Measurements from ENCODE around the gene RRAGC.

DNA sequence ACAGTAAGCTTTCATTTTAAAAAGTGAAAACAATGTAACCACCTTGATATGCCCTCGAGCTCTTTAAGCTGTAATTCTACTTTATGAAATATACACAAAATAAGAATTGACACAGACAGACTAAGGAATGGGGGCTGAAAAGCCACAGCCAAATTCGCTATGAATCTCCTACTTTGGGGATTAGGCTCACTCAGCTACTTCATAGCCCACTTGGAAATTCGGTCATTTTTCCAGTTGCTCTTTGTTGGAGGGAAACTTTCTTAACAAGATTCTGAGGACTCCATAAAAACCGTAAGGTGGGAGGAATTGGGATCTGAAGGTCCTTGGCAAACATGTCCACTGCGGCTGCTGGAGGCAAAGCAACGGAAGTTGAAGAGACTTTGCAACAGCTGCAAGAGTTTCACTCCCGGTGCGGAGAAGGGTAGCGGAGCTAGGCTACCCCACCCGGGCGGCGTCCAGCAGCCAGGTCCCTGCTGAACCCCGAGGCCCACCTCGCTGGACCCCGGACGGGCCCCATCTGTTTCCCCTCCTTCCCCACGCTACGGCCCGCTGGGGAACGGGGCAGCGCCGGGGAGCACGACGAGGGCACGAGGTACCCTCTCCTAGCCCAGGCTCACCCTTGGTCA lies 12.9 kb upstream of the RRAGC start:
- TF ChIP-seq, protein P1, sequence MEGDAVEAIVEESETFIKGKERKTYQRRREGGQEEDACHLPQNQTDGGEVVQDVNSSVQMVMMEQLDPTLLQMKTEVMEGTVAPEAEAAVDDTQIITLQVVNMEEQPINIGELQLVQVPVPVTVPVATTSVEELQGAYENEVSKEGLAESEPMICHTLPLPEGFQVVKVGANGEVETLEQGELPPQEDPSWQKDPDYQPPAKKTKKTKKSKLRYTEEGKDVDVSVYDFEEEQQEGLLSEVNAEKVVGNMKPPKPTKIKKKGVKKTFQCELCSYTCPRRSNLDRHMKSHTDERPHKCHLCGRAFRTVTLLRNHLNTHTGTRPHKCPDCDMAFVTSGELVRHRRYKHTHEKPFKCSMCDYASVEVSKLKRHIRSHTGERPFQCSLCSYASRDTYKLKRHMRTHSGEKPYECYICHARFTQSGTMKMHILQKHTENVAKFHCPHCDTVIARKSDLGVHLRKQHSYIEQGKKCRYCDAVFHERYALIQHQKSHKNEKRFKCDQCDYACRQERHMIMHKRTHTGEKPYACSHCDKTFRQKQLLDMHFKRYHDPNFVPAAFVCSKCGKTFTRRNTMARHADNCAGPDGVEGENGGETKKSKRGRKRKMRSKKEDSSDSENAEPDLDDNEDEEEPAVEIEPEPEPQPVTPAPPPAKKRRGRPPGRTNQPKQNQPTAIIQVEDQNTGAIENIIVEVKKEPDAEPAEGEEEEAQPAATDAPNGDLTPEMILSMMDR (IDR thresholded peaks at IDR 0.05), result no peak
- TF ChIP-seq POLR2AphosphoS5 (IDR thresholded peaks at IDR 0.05) (no peak), POLR2A (IDR thresholded peaks at IDR 0.05) (no peak)
